ENCODE data around the gene SPATA31C1.
A peak's percentile ranks its signal among the peaks of the same experiment; 100 is the strongest.

- TF ChIP-seq TSHZ2 (CRISPR knock-in tag; IDR thresholded peaks at IDR 0.05) = no peak
- 0 out of 2 replicates have a peak, but pooled peaks have one; percentile 2 for TF ChIP-seq TCF4 (CRISPR knock-in tag; IDR thresholded peaks at IDR 0.05; ENCODE audit: borderline replicate concordance)
- no peak for TF ChIP-seq PATZ1 (CRISPR knock-in tag; IDR thresholded peaks at IDR 0.05; ENCODE audit: borderline replicate concordance)
- TF ChIP-seq GLIS3 (CRISPR knock-in tag; IDR thresholded peaks at IDR 0.05) = no peak
- no peak for TF ChIP-seq CSDC2 (CRISPR knock-in tag; IDR thresholded peaks at IDR 0.05)
- no peak for TF ChIP-seq SNAI2 (CRISPR knock-in tag; IDR thresholded peaks at IDR 0.05)
- TF ChIP-seq ESRRG (CRISPR knock-in tag; IDR thresholded peaks at IDR 0.05) = no peak
These were observed 43.5 kb upstream of the SPATA31C1 start for GRCh38 chr9:87874304-87874623.

Data from SK-N-SH treated with all-trans-retinoic acid at 6 μM for 48 hours (cell line).